Erythroblast (primary cell): ENCODE results near the gene CASQ1.
A peak's percentile ranks its signal among the peaks of the same experiment; 100 is the strongest.

Experiments used
- DNase-seq, 2 experiments: peaks; one replicate each; lab custom pipeline; 2025; lab: John Stamatoyannopoulos, UW
- GATA1 ChIP-seq: IDR thresholded peaks from 2 replicates; pipeline ENCODE4 v1.6.1; 2011; ENCODE audit warnings: low read depth, mild to moderate bottlenecking, control low read depth, low read length, moderate library complexity
- POLR2A ChIP-seq: IDR thresholded peaks from 2 replicates; pipeline ENCODE4 v1.6.1; 2011; ENCODE audit warnings: mild to moderate bottlenecking, low read length

CASQ1 gene

DNA sequence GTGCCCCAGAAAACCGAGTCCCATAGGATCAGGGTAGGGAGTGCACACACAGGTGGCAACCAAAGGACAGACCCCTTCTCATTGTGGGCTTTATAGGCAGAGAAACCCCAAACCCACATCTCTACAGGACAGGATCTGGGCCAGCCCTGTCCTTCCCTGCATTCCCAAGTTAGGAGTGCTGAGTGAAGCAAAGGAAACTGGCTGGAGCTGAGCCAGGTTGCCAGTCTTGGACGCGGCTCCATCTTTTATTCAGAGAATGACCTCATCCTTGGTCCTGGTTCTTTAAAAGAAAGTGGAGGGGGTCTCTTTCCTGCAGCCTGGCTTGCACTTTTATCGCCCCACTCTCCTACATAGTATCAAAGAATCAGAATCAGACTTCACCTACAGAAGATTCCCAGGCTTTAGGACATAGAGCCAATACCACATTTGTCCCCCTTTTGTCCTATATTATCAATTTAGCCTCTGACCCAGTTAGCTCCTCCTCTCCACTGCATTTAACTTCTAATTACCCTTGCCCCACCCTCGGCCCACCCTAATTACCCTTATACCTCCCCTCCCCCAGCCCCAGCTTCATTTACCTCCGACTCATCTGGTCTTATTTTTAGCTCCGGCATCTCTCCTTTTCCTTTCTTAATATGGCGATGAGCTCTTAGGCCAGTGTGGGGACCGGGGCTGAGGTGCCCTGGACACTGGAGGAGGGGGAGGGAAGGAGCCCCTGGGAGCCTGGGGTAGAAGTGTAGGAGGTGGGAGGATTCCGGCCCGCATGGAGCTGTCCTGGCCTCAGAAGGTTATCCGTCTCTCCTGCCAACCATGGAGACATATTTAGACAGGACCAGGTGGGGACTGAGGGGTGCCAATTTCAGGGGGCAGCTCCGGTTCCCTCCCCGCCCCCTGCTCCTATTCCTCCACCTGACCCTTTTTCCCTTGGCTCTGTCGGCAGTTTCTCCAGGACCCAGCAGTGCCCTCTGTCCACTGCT is at the start of gene CASQ1:
TSS of gene CASQ1 (plus strand) at position 927 of the 977 bp plus-strand sequence. CDS start 177 bp downstream, outside the sequence.
- TF ChIP-seq POLR2A (no peak), GATA1 (no peak)
- no peak for DNase-seq

DNA sequence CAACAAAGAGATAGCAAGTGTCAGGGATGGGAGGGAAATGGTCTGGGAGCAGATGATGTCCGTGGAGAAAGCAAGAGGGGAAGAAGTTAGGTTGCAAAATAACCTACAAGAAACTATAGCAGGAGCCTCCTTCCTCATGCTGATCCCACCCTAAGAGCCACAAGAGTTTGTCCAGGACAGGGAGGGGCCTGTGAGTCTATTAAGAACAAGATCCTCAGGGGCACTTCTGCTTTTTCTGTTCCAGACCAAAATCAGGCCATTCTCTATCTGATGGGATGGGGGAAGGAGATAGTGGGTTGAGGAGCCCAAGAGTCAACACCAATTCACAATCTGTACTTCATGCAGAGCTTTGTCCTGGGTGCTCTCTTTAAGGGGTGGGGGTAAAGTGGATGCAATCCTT is 46.7 kb upstream of the CASQ1 start:
- no peak for DNase-seq

DNA sequence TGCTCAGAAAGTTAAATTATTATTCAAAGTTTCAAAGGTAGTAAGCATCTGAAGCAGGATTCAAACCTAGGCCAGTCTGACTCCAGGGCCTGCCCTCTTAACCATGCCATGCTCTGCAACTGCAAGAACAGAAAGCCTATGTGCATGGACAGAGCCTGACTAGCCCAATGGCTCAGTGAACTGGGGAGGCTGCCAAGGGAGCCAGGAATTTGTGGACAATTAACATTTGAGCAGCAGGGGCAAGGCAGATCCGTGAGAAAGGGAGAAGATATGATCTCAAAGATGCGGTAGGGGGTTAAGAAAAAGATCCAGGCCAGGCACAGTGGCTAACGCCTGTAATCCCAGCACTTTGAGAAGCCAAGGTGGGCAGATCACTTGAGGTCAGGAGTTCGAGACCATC is 45.5 kb upstream of the CASQ1 start:
- no peak for TF ChIP-seq POLR2A
- TF ChIP-seq GATA1, result no peak
- no peak for DNase-seq

More for the DNA sequence above, 46.7 kb upstream of the CASQ1 start:
- TF ChIP-seq POLR2A (no peak), GATA1 (no peak)

DNA sequence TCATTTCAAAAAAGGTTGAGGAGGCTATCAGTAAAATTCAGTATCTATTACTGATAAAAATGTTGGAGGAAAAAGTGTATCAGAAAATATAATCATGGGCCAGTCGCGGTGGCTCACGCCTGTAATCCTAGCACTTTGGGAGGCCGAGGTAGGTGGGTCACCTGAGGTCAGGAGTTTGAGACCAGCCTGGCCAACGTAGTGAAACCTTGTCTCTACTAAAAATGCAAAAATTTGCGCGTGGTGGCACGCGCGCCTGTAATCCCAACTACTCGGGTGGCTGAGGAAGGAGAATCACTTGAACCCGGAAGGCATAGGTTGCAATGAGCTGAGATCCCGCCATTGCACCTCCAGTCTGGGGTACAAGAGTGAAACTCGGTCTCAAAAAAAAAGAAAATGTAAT is 44.3 kb upstream of the CASQ1 start:
- TF ChIP-seq POLR2A (no peak), GATA1 (no peak)
- DNase-seq, result no peak

DNA sequence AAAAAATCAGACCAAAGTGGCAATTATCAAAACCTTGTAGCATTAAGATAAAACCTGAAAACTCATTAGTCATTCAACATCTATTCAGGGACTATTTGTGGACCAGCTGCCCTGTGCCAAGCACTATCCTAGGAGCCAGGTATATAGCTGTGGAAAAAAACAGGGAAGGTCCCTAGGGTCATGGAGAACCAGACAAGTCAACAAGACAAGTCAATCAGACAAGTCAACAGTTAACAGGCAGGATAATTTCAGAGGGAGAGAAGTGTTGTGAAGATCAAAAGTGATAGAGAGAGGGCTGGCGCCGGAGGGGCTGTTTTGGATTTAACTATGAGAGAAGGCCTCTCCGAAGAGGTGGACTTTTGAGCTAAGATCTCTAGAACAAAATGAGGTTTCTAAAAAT is 42.3 kb upstream of the CASQ1 start:
- no peak for DNase-seq
- TF ChIP-seq GATA1, result no peak
- no peak for TF ChIP-seq POLR2A

DNA sequence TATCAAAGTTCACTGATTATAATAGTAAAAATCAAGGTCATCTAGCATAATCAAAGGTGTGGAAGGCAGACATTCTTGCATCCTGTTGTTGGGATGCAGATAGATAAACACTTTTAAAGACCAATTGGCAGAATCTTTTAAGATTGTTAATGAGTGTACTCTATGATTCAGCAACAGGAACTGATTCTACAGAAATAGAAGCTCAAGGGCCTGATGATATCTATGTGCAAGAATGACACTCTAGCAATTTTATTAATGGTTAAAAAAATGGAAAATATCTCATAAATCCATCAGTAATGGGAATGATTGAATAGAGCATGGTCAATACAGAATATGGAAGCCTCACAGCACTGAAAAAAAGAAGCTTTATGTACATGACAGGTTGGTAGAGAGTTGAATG is 41.1 kb upstream of the CASQ1 start:
- no peak for DNase-seq
- TF ChIP-seq GATA1 (no peak), POLR2A (no peak)

DNA sequence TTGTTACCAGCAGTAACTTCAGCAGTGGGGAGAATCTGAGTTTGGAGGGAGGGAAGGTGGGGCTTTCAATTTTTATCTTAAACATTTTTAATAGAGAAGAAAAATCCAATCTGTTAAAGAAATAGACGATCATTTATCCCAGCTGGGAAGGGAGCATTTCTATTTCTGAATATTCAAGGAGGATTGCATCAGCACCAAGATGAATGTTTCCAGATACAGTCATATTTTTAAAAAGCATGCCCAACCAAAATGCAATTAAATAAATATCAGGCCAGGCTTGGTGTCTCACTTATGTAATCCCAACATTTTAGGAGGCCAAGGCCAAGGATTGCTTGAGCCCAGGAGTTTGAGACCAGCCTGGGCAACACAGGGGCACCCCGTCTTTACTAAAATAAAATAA is 40.7 kb upstream of the CASQ1 start:
- TF ChIP-seq POLR2A, result no peak
- no peak for DNase-seq

DNA sequence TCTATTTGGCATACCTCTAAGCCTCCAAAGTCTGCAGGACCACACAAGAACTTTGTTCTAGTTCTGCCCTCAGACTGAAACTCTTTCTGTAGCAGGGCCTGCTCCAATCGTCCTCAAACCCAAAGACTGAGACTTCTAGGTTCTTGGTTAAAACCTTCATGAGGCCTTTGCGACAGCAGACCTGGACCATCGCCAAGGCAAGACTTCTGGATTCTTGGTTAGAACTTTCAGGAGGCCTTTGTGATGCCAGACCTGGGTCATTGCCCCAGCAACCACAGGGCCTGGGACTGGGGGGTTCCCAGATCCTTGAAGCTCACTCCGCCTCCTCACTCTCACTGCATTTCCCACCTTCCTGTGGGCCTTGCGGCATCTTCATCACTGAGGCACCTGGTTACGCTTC is 39.1 kb upstream of the CASQ1 start, which contains the start of gene ATP1A4:
TSS of gene ATP1A4 (plus strand) at position 301 of the 400 bp plus-strand sequence. CDS start 438 bp downstream, outside the sequence.
- TF ChIP-seq GATA1 (no peak), POLR2A (no peak)
- DNase-seq, result no peak

DNA sequence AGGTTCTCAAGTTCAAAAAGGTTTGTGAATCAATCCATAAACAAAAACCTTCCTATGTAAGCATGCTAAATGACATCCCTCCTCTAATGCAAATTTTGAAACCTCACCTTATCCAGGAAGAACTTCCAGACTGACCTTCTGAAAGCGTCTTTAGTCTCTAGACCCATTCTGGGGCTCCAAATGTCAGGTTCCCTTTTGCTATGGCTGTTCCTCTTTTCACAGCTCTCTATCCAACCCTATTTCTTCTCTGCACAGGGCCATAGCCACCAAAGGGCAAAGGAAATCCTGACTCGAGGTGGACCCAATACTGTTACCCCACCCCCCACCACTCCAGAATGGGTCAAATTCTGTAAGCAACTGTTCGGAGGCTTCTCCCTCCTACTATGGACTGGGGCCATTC is 35.6 kb upstream of the CASQ1 start:
- TF ChIP-seq POLR2A (no peak), GATA1 (no peak)
- no peak for DNase-seq

DNA sequence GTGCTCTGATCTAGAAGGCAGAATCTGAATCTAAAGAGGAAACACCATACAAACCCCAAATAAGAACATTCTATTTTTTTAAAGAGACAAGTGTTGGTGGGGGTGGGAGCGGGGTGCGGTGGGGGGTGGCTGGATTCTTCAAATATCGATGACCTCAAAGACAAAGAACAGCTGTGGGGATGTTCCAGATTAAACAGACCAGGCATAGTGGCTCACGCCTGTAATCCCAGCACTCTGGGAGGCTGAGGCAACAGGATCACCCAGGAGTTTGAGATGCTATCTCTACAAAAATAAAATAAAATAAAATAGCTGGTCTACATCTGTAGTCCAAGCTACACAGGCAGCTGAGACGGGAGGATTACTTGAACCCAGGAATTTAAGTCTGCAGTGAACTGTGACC is 34.0 kb upstream of the CASQ1 start:
- TF ChIP-seq POLR2A, result no peak
- no peak for TF ChIP-seq GATA1
- no peak for DNase-seq

DNA sequence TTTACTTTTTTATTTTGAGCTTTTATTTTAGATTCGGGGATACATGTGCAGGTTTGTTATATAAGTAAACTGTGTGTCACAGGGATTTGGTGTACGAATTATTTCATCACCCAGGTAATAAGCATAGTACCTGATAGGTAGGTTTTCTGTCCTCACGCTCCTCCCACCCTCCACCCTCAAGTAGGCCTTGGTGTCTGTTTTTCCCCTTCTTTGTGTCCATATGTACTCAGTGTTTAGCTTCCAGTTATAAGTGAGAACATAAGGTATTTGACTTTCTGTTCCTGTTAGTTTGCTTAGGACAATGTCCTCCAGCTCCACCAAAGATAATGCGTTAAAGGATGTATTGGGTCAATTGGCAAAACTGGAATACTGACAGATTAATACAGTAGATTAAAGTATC is 33.2 kb upstream of the CASQ1 start:
- TF ChIP-seq GATA1 (no peak), POLR2A (no peak)
- DNase-seq, result no peak

DNA sequence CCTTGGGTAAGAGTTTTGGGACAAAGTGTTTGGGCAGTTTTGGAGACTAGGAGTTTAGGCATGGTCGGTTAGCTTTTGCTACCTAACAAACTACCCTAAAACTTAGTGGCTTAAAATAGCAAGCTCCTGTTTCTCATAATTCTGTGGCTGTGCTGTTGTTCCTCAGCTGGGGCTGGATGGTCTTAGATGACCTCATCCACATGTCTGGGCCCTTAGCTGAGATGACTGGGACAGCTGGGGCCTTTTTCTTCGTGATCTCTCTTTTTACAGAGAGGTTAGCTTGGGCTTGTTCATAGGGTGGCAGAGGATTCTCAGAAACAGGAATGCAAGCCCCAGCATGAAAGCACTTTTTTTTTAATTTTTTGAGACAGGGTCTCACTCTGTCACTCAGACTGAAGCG is 32.3 kb upstream of the CASQ1 start:
- TF ChIP-seq POLR2A (no peak), GATA1 (no peak)
- DNase-seq, result no peak

DNA sequence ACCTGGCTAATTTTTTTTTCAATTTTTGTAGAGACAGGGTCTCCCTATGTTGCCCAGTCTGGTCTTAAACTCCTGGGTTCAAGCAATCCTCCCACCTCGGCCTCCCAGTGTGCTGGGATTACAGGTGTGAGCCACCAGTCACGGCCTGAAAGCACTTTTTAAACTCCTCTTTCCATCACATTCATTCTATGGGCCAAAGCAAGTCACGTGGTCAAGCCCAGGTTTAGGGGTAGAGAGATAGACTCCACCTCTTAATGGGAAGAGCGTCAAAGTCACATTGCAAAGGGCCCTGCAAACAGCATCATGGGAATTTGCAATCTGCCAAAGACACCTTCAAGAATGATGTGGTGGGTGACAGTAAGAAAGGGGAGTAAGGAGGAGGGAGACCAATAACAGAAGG is 31.8 kb upstream of the CASQ1 start:
- no peak for TF ChIP-seq GATA1
- no peak for TF ChIP-seq POLR2A

DNA sequence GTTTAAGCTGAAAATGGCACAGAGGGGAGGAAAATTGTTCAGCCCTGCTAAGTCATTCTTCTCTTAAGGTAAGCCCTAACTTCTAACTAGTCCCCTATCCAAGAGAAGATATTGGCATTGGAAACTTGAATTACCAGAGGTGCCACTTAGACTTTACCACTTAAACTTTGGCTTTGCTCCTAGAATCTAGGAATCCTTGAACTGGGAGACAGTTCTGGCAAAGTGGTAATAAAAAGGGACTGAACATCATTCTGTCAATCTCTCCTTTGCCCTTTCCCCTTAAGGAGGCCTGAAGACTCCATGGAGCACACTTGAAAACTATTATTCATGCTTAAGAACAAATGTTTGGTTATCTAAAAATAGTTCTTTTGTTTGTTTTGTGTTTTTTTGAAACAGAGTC is 30.5 kb upstream of the CASQ1 start:
- no peak for TF ChIP-seq GATA1
- TF ChIP-seq POLR2A, result no peak
- DNase-seq, result no peak

More for the DNA sequence above, 31.8 kb upstream of the CASQ1 start:
- DNase-seq, result no peak

DNA sequence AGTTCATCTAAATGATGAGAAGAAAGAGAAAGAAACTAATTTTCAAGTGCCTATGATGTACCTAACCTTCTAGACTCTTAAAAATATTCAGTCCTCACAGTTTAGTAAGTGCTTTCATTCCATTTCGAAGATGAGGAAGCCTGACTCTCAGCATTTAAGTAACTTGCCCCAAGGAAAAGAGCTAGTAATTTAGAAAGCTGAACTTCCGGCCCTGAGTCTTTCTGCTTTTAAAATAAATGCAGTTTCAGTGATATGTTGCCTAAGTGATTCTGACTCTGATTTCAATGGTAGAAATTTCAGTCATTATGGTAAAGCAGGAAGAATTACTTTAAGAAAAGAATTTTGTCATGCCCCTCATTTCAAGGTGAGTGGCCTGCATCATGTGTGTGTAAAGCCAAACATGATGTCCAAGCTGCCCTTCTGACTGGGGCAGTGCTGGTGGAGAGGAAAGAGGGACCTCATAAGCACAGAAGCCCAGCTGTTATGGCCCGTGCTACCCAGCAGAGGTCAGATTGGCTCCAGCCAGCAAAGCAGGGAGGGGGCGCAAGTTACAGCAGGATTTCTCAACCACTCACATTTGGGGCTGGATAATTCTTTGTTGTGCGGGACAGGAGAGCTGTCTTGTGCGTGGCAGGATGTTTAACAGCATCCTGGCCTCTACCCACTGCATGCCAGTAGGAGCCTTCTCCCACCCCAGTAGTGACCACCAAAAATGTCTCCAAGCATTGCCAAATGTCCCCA is 28.2 kb upstream of the CASQ1 start:
- DNase-seq, result peak; percentile 11 to 14
- TF ChIP-seq POLR2A (no peak), GATA1 (no peak)
